NCI-H1417 (cell line): ENCODE data around the gene ZNF831.

Source experiments
- DNase-seq, 3 experiments: peaks; one replicate each; lab custom pipeline; 2025; lab: John Stamatoyannopoulos, UW

Gene ZNF831

GRCh38 chr20:59301343-59302007 lies 137.9 kb downstream of the ZNF831 start:
- DNase-seq = no peak

DNA sequence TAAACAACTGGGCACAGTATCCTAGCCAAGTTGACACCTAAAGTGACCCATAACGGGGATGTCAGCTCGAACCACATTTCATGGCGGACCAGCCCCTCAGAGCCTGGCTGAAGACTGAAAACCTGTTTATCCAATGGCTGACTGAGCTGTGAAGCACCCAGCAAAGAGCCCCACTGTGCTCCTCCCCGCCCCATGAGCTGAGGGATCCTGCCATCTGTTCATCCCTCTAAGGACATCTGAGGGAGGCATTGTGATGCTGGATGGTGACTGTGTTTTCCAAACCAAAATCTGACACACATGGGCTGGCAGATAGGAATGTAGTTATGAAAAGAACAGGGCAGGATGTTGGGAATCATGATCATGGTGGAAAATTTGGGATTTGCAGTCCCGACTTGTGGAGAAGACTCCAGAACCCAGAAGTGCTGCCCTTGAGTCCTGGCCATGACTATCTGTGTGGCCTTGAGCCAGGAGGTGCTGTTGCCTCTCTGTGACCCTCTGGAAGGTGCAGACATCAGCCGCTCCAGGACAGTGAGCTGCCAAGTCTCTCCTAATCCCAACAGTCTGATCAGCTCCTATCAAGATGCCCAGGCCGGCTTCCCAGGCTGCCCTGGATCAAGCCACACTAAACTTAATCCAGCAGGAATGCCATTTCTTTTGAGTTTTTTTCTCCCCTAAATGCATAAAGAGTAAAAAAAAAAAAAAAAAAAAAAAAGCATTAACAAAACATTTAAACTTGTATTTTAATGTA lies 142.5 kb downstream of the ZNF831 start:
- no peak for DNase-seq

DNA sequence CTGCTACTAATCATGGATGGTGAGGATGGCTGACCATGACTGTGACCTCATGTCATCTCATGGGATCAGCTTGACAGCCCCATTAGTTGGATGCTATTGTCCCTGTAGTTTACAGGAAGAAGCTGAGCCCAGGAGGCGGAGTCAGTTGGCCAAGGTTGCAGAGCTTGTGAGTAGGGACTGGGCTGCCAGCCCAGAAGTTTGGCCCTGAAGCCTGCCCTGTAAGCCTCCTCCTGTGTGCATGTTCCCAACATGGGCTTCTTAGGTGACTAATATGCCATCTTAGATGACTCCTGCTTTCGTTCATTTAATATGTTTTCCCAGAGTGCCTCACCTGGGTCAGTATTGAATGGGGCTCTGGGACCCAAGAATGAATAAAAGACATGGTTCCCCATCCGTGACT lies 143.6 kb downstream of the ZNF831 start:
- no peak for DNase-seq
